Neural cell (in vitro differentiated cells): ENCODE results near the gene FHAD1.

ENCODE experiments used
- EP300 ChIP-seq: fragments of 450-650 bp; conservative IDR thresholded peaks from 2 replicates; pipeline ENCODE4 v1.6.1; 2014; ENCODE audit warnings: antibody characterized with exemption, mild to moderate bottlenecking, moderate library complexity; ENCODE audit not compliant: poor library complexity, severe bottlenecking
- EZH2 ChIP-seq: fragments of 200-600, 300-800 bp; shearing (Covaris generic), sonication (generic); IDR thresholded peaks from 2 replicates; pipeline ENCODE4 v1.6.1; 2014; ENCODE audit warnings: antibody characterized with exemption, low read length, borderline replicate concordance, mild to moderate bottlenecking; ENCODE audit not compliant: insufficient read depth, poor library complexity, severe bottlenecking
- POLR2AphosphoS5 ChIP-seq: IDR thresholded peaks from 2 replicates; pipeline ENCODE4 v1.6.1; 2012
- SMC3 ChIP-seq: fragments of 450-650 bp; conservative IDR thresholded peaks from 2 replicates; pipeline ENCODE4 v1.6.1; 2014; ENCODE audit warnings: antibody characterized with exemption, mild to moderate bottlenecking, moderate library complexity; ENCODE audit not compliant: poor library complexity
- TAF1 ChIP-seq: IDR thresholded peaks from 2 replicates; pipeline ENCODE4 v1.6.1; 2012; ENCODE audit warnings: low read depth
- TF ChIP-seq, protein P1 (sequence below): fragments of 450-650 bp; IDR thresholded peaks from 2 replicates; pipeline ENCODE4 v1.5.1; 2014; ENCODE audit warnings: antibody characterized with exemption, mild to moderate bottlenecking, moderate library complexity; ENCODE audit not compliant: poor library complexity, severe bottlenecking

DNA sequence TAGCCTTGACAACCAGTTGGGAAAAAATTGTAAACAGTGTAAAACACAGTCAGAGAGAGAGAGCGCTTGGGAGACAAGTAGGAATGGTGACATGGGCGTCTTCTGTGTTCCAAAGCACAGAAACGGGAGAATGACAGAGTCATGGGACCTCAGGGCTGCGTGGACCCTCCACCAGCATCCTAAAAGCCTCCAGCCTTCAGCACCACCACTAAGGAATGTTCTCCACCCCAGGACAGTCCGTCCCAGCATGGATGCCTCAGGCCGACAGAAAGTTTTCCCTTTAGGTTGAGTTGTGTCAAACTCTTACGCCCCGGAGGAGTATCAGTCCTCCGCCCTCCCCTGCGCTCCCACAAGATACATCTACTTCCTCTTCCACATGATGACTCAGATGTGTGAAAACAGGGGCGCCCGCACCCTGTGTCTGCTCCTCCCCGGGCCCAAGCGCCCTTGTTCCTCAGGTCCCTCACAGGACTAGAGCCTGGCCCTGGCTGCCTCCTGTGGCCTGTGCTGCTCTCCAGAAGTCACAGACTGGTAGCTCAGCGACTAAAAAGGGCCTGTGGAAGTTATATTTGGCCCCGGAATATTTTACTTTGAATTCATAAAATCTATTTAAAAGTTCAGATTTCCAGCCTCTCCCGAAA is 98.8 kb downstream of the FHAD1 start:
- TF ChIP-seq EP300 (no peak), EZH2 (no peak), SMC3 (no peak), TAF1 (no peak), POLR2AphosphoS5 (no peak)
- TF ChIP-seq, protein P1, sequence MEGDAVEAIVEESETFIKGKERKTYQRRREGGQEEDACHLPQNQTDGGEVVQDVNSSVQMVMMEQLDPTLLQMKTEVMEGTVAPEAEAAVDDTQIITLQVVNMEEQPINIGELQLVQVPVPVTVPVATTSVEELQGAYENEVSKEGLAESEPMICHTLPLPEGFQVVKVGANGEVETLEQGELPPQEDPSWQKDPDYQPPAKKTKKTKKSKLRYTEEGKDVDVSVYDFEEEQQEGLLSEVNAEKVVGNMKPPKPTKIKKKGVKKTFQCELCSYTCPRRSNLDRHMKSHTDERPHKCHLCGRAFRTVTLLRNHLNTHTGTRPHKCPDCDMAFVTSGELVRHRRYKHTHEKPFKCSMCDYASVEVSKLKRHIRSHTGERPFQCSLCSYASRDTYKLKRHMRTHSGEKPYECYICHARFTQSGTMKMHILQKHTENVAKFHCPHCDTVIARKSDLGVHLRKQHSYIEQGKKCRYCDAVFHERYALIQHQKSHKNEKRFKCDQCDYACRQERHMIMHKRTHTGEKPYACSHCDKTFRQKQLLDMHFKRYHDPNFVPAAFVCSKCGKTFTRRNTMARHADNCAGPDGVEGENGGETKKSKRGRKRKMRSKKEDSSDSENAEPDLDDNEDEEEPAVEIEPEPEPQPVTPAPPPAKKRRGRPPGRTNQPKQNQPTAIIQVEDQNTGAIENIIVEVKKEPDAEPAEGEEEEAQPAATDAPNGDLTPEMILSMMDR: no peak
